IMR-90 (cell line): ENCODE data around the gene STT3A.

ENCODE experiments used
- BHLHE40 ChIP-seq: fragments of 150-350 bp; IDR thresholded peaks from 2 replicates; pipeline ENCODE4 v1.6.1; 2016; ENCODE audit warnings: mild to moderate bottlenecking, low read depth, low read length
- CEBPB ChIP-seq: IDR thresholded peaks from 2 replicates; pipeline ENCODE4 v1.6.1; 2012; ENCODE audit warnings: low read depth, low read length, improper control_type of control experiment
- ELK1 ChIP-seq: fragments of 150-350 bp; IDR thresholded peaks from 2 replicates; pipeline ENCODE4 v1.6.1; 2016; ENCODE audit warnings: low read depth, mild to moderate bottlenecking, low read length, moderate library complexity, borderline replicate concordance
- FOS ChIP-seq: fragments of 150-350 bp; IDR thresholded peaks from 2 replicates; pipeline ENCODE4 v1.6.1; 2016; ENCODE audit warnings: low read depth, low read length
- MAFK ChIP-seq: IDR thresholded peaks from 2 replicates; pipeline ENCODE4 v1.6.1; 2012; ENCODE audit warnings: low read depth, low read length, improper control_type of control experiment
- MXI1 ChIP-seq: IDR thresholded peaks from 2 replicates; pipeline ENCODE4 v1.6.1; 2012; ENCODE audit warnings: low read depth, mild to moderate bottlenecking, low read length, moderate library complexity, borderline replicate concordance
- NFE2L2 ChIP-seq: fragments of 150-350 bp; IDR thresholded peaks from 2 replicates; pipeline ENCODE4 v1.6.1; 2016; ENCODE audit warnings: low read depth, mild to moderate bottlenecking, low read length
- POLR2A ChIP-seq: IDR thresholded peaks from 2 replicates; pipeline ENCODE4 v1.6.1; 2012; ENCODE audit warnings: mild to moderate bottlenecking, low read depth, low read length
- RAD21 ChIP-seq: IDR thresholded peaks from 2 replicates; pipeline ENCODE4 v1.6.1; 2012; ENCODE audit warnings: low read length, improper control_type of control experiment
- RFX5 ChIP-seq: IDR thresholded peaks from 2 replicates; pipeline ENCODE4 v1.8.0; 2012; ENCODE audit warnings: low read depth, mild to moderate bottlenecking, low read length, moderate library complexity
- SMC3 ChIP-seq: fragments of 150-350 bp; IDR thresholded peaks from 2 replicates; pipeline ENCODE4 v1.6.1; 2016; ENCODE audit warnings: low read depth, mild to moderate bottlenecking, antibody characterized with exemption, low read length, moderate library complexity
- USF2 ChIP-seq: fragments of 150-350 bp; IDR thresholded peaks from 2 replicates; pipeline ENCODE4 v1.6.1; 2017; ENCODE audit warnings: mild to moderate bottlenecking, antibody characterized with exemption, low read length, low read depth
- TF ChIP-seq, protein P1 (sequence below): conservative IDR thresholded peaks from 2 replicates; pipeline ENCODE4 v1.5.1; 2012; ENCODE audit warnings: mild to moderate bottlenecking, low read depth, low read length, improper control_type of control experiment

DNA sequence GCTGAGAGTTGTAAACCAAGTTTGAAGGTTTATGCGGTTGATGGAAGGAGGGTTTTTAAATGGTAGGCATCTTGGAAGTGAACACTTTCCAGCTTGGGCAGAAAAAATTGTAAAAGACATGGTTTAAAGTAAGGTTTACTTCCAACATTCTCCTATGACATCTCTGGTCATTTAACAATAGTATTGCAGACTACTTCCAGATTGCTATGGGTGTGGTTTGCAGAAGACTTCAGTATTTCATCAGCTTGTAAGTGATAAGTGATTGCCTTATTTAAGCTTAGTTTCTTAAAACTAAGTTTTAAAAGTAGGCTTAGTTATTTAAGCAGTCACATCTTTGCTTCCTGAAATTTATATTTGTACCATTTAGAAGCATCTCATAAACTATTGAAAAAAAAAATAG, 7.2 kb upstream of the STT3A start:
- no peak for TF ChIP-seq POLR2A
- TF ChIP-seq, protein P1, sequence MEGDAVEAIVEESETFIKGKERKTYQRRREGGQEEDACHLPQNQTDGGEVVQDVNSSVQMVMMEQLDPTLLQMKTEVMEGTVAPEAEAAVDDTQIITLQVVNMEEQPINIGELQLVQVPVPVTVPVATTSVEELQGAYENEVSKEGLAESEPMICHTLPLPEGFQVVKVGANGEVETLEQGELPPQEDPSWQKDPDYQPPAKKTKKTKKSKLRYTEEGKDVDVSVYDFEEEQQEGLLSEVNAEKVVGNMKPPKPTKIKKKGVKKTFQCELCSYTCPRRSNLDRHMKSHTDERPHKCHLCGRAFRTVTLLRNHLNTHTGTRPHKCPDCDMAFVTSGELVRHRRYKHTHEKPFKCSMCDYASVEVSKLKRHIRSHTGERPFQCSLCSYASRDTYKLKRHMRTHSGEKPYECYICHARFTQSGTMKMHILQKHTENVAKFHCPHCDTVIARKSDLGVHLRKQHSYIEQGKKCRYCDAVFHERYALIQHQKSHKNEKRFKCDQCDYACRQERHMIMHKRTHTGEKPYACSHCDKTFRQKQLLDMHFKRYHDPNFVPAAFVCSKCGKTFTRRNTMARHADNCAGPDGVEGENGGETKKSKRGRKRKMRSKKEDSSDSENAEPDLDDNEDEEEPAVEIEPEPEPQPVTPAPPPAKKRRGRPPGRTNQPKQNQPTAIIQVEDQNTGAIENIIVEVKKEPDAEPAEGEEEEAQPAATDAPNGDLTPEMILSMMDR, result no peak
- TF ChIP-seq CEBPB, result no peak
- no peak for TF ChIP-seq ELK1
- TF ChIP-seq MXI1, result no peak
- no peak for TF ChIP-seq BHLHE40
- no peak for TF ChIP-seq SMC3
- TF ChIP-seq MAFK, result no peak
- no peak for TF ChIP-seq FOS
- no peak for TF ChIP-seq RAD21
- TF ChIP-seq NFE2L2, result no peak
- TF ChIP-seq RFX5, result no peak
- no peak for TF ChIP-seq USF2
